Hindlimb muscle (tissue), 1 donor: Measurements from ENCODE around the gene RPTN. TPM values are rescaled to one million over a fixed set of nuclear protein-coding genes. Genes with fewer than 3 reads are reported as not detected.

ENCODE experiments used
- DNase-seq: peaks from one replicate; pipeline ENCODE4 v3.0.0-alpha.2; 2013
- polyA plus RNA-seq: library from polyadenylated mRNA; unstranded; fragments of 120-200 nt; gene quantifications from one replicate; pipeline ENCODE4 v1.2.1, GENCODE V29; 2013; ENCODE audit not compliant: insufficient read length

Gene RPTN, protein sequence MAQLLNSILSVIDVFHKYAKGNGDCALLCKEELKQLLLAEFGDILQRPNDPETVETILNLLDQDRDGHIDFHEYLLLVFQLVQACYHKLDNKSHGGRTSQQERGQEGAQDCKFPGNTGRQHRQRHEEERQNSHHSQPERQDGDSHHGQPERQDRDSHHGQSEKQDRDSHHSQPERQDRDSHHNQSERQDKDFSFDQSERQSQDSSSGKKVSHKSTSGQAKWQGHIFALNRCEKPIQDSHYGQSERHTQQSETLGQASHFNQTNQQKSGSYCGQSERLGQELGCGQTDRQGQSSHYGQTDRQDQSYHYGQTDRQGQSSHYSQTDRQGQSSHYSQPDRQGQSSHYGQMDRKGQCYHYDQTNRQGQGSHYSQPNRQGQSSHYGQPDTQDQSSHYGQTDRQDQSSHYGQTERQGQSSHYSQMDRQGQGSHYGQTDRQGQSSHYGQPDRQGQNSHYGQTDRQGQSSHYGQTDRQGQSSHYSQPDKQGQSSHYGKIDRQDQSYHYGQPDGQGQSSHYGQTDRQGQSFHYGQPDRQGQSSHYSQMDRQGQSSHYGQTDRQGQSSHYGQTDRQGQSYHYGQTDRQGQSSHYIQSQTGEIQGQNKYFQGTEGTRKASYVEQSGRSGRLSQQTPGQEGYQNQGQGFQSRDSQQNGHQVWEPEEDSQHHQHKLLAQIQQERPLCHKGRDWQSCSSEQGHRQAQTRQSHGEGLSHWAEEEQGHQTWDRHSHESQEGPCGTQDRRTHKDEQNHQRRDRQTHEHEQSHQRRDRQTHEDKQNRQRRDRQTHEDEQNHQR
- not detected for polyA plus RNA-seq

DNA sequence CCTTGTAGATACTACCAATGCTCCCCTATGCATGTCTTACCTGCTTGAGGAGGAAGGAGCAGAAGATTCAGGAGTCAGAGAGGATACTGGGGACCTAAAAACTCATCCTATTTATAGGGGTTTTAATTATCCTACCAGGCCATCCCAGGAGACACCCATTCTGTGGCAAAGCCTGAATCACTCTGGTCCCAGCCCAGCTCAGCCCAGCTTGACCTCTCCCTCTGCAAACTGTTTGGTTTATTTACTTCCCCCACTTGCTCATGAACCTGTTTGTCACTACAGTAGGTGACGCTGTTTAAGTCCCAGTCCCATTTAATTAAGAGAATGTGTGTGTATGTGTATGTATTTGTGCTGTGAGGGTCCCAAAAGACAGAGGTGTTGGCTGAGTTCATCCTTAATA lies at the start of gene RPTN:
RPTN (minus strand) TSS at position 85 of the 400 bp plus-strand sequence. CDS start 1,339 bp downstream, outside the sequence.
- DNase-seq = no peak

DNA sequence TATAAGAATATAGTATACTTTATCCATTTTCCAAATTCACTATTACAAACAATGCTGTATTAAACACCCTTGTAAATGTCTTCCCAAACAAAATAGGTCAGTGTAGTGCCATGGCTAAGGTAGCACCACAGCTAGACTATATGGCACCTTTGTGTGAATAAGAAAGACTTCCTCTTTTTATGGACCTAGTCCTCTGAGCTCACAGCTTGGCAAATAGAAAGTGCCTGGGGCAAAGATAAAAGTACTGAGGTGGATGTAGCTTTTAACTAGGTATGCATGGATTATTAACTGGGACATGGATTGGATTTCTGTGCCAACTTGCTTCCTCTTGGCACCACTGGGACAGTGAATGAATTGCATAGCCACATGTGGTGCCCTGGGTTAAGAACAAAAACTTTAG lies 40.0 kb upstream of the RPTN start:
- no peak for DNase-seq

DNA sequence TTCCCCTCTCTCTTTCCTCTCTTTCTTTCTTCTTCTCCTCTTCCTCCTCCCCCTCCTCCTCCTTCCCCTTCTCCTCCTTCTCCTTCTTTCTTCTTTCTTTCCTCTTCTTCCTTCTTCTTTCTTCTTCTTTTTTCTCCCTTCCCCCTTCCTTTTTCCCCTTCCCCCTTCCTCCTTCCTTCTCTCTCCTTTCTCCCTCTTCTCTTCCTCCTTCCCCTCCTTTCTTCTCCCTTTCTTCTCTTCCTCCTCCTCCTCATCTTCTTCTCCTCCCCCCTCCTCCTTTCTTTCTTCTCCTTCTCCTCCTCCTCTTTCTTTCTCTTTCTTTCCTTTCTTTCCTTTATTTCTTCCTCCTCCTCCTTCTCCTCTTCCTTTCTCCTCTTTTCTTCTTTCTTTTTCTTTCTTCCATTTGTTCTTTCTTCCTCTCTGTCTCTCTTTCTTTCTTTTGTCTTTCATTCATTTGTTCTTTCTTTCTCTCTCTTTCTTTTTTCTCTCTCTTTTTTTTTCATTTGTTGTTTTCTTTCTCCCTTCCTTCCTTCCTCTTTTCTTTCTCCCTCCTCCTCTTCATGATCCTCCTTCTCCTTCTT lies 38.4 kb upstream of the RPTN start:
- no peak for DNase-seq

DNA sequence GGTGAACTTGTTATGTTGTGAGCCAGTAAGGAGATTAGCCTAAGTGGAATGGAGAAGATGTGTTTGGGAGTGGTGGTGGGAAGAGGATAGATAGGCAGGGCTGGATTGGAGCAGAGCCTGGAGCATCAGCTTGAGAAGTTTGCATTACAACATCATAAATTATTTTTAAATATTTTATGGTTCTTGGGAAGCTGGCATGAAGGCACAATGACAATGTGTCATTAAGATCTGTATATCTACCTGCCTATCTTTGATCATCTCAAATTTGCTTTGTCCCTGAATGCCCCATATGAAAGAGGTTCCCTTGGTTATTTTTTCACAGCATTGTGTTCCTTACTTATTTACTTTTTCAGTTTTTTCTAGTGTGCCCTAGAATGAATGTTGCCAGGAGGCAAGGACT lies 32.7 kb upstream of the RPTN start:
- no peak for DNase-seq

DNA sequence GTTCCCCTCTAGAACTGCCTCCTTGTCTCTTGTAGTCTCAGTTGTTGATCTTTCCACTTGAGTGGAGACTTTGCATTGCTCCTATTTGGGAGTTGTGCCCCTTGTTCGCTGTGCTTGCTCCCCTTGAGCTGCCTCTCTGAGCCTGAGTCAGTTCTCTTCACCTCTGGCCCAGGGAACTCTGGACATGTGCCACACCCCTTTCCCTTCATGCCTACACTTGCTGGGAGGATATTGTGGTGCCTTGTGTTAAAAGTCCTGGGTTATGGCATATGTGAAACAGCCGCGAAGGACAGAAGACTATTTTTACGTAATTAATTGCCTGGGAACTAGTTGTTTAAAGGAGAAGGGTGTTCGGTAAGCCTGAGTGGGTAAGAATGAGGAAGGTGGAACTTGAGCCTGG lies 32.2 kb upstream of the RPTN start:
- DNase-seq = no peak

DNA sequence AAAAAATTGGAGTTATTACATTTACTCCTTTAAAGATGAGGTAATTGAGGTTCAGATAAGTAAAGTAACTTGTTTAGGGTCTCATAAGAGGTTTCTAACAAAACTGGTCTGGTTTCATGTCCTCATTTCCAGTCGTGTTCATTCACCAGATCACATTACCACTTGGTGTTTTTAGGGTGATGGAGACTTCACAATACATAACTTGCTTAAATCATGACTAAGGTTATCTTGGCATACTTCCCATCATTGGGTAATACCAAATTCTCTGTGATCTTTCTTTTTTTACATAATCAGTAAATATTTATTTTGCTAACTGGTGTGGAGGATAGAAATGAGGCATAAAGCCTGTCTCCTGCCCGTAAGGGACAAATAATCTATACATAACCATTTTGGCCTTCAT lies 31.6 kb upstream of the RPTN start:
- no peak for DNase-seq

DNA sequence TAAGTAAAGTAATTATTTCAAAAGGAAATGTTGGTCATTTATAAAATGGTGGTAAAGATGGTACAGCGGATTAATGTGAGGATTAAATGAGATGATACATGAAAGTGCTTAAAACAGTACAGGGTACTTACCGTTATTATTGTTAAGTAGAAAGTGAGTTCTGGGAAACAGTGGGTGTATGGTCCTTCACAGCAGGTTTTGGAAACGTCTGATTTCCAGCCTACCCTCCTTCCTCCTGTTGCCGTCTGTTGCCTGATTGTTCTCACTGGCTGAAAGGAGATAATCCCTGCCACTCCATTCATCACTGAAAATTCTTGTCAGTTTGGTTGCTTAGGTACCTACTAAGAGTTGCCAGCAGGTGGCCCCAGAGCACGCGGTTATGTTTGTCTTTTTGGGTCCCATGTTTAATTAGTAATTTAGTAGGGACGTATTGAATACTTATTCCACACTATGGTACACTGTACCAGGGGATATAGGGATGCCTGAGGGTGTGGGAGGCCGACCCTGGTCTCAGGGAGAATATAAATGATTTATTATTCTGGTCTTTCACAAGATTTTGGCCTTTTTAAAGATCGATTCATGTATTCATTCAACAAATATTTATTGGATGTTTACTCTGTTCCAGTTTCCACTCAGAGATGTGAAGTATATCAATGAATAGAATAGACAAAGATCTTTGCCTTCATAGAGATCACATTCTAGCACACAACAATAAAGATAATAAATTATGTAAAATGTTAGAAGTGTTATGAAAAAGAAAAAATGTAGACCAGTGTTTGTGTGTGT lies 30.8 kb upstream of the RPTN start:
- DNase-seq = peak; percentile 56

DNA sequence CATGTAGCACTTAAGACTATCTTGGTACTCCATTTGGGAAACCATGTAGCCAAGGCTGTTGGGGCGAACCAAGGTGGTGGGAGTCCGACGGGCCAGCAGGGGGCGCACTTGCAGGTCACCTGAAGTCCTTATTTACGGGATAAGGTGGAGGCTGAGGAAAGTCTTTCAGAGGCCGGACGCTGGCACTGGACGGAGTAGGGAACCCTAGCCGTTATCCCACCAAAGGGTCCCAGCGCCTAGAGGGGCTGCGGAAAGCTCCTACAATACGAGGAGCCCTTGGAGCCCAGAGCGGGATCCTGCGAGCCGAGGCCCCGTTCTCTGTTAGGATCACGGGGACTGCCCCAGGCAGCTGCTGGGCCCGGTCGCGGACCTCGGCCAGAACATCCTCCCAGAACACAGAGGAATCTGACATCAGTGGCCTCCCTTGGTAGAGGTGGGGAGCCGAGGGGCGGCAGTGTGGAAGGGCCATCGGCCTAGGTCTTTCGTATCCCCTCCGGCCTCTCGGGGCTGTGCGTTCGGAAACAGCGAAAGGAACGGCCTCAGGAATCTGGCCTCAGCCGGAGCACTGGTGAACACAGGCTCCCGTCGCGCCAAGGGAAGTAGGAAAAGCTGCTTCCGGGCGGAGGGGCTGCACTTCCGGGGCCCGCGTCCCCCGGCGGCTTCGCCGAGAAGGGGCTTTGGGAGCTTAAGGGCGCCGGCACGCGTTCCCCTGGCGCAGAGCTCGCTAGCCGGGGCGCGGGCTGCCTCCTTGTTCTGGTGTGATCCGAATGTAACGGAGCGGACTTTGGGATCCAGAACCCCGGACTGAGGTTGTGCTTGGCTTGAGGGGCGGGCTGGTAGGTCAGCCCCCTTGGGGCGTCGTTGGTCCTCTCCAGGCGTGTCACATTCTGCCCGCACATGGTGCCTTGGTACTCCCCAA lies 29.9 kb upstream of the RPTN start:
- DNase-seq = peak; percentile 73

DNA sequence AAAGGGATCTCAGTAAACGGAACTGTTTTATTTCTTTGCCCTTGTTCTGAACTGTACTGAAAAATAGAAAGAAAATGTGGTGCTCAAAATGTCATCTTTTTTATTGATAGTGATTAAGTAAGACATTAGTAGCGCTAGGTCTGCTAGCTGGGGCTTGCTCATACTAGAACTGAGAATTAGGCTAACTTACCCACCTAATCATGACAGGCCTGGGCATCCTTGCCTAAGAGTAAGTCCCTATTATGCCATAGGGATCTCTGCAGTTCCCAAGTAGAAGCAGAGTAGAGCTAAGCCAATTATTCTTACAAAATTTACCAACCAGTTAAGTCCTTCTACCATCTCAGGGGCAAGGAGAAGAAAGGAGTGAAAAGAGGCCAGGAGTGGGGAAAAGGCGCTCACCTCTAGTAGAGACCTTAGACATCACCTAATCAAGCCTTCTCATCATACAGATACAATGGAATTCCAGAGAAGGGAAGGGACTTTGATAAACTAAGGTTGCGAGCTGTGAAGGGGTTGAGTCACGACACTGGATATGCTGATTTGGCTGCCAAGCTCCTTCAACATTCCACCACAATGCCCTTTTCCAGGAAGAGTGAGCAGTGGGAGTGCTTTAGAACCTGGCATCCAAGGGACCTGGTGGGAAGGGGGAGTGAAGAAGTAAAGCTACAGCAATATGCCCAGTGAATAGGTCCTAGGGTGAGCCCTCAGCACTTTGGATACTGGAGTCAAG lies 27.7 kb upstream of the RPTN start:
- no peak for DNase-seq

DNA sequence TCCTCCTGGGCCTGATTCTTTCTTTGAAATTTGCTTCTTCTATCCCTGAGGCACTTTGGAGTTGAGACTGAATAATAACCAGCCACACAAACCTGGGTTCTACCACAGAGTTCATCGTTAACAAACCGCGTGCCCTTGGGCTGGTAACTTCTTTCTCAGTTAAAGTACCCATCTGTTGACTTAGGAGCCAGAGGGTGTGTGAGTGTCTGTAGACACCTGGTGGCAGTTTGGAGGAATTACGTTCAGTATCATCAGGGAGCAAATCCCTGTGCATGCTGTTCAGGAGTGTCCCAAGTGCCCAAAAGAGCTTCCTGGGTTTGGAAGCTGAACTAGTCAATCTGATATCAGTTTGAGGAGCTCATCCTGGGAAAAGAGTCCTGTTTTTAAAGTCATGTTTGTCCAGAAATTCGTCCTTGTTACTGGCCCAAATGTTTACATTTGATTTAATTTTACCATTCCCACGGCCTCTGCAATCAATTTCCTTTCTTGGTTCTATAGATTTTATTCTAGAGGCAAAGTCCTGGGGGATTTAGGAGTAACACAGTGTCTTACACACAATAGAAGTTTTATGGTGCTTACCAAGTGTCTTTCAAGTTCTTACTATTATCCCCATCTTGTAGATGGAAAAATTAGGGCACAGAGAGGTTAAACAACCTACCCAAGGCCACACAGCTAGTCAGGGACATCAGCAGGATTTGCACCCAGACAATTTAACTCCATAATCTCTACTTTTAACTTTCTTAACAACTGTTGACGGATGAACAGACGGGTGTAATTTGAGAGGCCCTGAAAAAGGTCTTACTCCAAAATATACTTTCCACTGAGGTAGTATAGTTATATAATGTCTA lies 26.7 kb upstream of the RPTN start:
- peak; percentile 11 for DNase-seq

DNA sequence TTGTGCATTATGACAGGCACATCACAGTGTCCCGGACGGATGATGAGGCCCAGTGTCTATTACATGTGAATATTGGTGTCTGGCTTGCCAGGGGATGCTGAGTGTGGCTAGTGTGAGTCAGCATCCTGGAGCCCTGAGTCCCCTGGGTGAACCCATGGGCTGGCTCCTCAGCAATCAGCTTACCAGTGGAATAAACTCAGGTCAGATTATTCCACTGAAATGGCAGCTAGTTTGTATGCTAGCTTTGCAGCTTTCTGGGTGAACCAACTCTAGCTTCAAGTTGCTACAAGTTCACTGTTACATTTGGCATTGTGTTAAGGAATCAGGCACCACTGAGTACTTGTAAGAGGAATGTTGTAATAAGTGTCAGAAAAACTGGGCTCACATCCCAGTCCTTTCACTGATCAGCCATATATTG lies 23.9 kb upstream of the RPTN start:
- no peak for DNase-seq

DNA sequence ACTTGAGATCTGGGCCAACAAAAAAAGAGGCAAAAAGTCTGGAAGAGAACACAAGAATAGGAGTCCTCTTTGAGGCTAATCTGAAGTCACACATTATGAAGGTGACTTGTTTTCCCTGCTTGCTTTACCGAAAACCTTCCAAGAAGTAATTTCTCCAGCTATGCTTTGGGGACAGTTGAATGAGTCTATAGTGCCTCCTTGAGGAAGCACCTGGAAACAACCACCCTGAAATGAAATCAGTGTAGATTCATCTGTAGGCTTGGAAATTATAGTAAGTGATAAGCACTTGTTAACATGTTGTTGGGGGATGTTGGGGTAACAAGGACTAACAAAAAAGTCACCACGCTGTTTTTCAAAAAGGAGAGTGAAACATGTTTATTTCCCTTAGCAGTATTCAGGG lies 23.4 kb upstream of the RPTN start:
- DNase-seq = no peak

DNA sequence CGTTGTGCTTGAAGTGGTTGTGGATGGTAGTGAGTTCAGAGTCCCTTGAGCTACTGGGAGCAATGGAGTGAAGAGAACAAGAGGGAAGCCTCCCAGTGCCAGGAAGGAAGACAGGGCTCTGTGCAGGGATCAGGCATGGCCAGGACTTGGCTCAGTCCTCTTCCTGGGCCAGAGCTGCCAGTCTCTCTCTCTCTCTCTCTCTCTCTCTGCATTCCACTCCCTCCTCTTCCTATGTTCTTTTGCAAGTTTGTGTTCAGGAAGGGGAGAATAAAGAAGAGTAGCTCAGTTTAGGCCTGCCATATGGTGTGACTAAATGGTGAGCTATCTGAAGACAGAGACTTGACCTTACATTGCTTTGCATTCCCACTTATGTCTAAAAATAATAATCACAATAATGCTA lies 20.5 kb upstream of the RPTN start:
- DNase-seq = no peak

DNA sequence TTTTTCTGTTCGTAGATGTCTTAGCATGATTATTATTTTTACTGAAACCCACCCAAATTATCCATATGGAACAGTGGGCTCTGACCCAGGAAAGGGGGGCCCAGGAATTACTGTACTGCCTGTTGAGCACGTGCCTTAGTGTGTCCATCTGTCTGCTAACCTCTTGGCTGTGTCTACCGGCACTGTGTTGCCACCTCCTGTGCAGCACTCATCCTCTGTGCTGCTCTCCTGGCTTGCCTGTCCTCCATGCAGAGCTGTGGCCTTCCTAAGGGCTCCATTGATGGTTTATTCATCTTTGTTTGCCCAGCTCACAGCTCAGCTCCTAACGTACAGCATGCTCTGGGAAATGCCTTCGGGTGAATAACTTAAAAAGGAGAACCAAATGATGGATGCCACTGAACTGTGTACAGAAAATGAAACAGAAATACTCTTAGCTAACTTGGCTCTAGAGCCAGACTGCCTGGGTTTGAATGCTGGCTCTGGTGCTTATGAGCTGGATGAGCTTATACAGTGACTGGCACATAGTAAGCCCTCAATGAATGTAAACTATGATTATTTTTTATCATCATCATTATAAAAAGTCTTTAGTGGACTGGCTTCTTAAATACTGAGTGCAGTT lies 11.4 kb upstream of the RPTN start:
- DNase-seq = no peak

DNA sequence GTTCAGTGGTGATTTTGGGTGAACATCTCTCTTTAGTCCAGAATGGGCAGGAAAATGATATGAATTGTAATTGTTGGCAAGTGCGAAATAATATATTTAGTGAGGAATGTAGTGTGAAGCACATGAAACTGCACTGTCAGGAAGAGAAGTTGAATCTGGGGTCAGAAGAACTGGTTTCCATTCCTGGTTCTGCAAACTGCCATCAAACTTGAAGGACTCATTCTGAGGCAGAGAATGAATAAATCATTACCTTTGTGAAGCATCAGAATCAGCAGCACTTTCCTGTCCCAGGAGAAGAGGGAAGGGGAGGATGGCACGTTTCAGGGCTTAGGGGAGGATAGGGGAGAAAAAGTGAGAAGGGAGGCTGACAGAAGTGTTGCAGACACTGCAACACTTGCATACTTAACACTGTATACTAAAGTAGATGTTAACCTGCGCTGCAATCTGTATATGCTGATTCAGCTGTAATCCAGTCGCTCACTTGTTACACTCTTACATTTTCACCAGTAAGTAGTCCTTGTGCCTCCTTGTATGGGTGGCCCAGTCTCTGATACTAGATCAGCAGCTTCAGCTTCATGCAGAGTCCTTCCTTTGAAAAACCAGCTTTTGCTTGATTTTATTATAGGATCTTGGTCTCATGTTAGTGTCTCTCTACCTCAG lies 10.5 kb upstream of the RPTN start:
- DNase-seq = no peak

DNA sequence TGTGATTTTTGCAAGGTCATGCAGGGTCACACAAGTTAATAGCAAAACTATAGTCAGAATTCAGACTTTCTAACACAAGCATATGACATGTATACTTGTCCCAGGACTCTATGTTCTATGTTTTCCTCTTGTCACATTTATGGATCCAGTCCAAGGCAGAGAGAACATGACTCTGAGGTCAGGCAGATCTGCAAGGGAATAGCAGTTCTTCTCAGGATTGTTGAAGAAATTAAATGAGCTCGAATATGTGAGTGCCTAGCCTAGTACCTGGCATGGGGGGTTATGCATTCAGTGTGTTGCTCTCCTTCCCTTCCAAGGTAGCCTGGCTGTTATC lies 9.5 kb upstream of the RPTN start:
- DNase-seq = no peak

DNA sequence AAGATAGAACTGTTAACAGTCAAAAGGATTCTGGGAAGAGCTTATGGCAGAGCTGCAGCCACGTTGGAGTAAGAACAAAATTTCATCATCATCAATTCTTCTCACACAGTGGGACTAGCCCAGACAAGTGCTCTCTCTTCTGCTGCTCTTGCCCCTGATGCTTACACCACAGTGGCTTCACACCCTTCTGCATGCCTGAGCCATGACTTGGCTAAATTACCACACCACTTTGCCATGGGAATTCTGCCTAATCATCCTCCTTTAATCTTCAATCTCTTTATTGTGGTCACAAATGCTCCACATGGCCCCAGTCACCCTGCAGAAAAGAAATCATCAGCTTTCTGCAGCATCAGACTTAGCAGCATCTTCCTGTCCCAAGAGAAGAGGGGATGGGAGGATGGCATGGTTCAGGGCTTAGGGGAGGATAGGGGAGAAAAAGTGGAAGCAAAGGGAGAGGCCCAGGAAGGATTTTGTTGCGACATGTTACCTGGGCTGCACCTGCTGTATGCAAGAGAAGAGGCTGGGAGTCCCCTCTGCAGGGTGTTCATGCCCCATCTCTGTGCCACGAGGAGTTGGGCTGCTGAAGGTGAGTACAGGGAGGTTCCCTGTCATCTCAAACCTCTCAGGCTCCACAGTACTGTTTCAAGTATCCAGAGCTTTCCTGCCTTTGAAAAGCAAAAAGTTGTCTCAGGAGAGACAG lies 9.0 kb upstream of the RPTN start:
- no peak for DNase-seq

DNA sequence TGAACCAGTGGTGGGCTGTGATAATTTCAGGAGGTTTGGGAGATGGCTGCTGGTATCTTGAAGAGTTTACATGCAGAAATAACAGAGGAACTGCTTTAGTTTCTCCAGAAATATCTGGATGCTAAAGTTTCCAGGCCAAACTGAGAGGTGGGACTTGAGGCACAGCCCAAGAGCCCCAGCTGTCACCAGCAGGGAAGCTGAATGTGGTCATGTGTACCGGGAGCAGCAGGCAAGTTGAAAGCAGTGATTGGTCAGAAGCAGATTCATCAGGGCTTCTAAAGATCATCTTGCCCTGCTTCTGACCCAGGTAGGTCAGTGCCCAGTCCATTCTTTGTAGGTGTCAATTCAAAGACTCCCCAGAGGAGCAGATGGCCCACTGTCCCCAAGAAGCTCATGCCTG lies 7.9 kb upstream of the RPTN start:
- DNase-seq = no peak
